Mucosa of descending colon (tissue), 3 donors: ENCODE measurements around the gene COL1A2. TPM values are rescaled to one million over a fixed set of nuclear protein-coding genes. Genes with fewer than 3 reads are reported as not detected.

Experiments used
- ATAC-seq: fragments of 200-7000 bp; cut with Tn5 transposase; one replicate; pipeline ENCODE4 v1.9.1; 2020; ENCODE audit warnings: mild to moderate bottlenecking, moderate library complexity
- DNase-seq, 3 donors: peaks; one replicate each; pipeline ENCODE4 v3.0.0-alpha.2; 2020
- H3K36me3 ChIP-seq: fragments of 200-600 bp; one replicate; pipeline ENCODE4 v1.8.0; 2021; ENCODE audit warnings: low read depth, mild to moderate bottlenecking
- H3K4me1 ChIP-seq: fragments of 200-600 bp; one replicate; pipeline ENCODE4 v1.8.0; 2021; ENCODE audit warnings: low read depth, mild to moderate bottlenecking
- H3K4me3 ChIP-seq: fragments of 200-600 bp; one replicate; pipeline ENCODE4 v1.8.0; 2021; ENCODE audit warnings: mild to moderate bottlenecking
- H3K9me3 ChIP-seq: fragments of 200-600 bp; one replicate; pipeline ENCODE4 v1.8.0; 2021; ENCODE audit warnings: mild to moderate bottlenecking
- CTCF ChIP-seq: fragments of 200-600 bp; IDR thresholded peaks from one replicate; pipeline ENCODE4 v1.8.0; 2022; ENCODE audit warnings: antibody characterized with exemption, mild to moderate bottlenecking
- intact Hi-C, 2 donors: fragments of 100-400 bp; cut with DNase I in 1 of 2; cut with micrococcal nuclease in 1 of 2; formaldehyde crosslinking; loops; one replicate each; pipeline versions ENCODE4 v1.11.0 to v1.11.1; 2022; cut with DNase I, micrococcal nuclease
- total RNA-seq, 3 donors: library from RNA; stranded (reverse); fragmentation: NEBNext Ultra II Directional in 2 of 3; extraction: Animal tissue kit (Norgen Biotek cat#: 25700) in 2 of 3; gene quantifications; one replicate each; pipeline versions ENCODE4 v1.2.1 to v1.2.4, GENCODE V29; 2021 to 2023
- donor health status: DM: no; HTN: no; CAD: no; lungs with moderate emphysema.
- donor health status: DM: no; HTN: no; CAD: no.
- donor health status: DM: no; HTN: yes; CAD: no.

Gene COL1A2
- total RNA-seq, 3 donors from 2014 or later: 35.1 to 176 (median 155) TPM

- no peak for ATAC-seq
- no peak for TF ChIP-seq CTCF
- Histone ChIP-seq H3K4me3 (no peak overlapping the region), H3K9me3 (no peaks in the 10 kb centered on the region), H3K36me3 (no peaks in the 10 kb centered on the region), H3K4me1 (no peaks in the 10 kb centered on the region)
- intact Hi-C loops: no loop called here
- no peak for DNase-seq
These were observed 12.6 kb upstream of the COL1A2 start for GRCh38 chr7:94382132-94382531.

- TF ChIP-seq CTCF: no peak
- intact Hi-C loops: no loop called here
- ATAC-seq: no peak
These were observed 11.9 kb upstream of the COL1A2 start for GRCh38 chr7:94382746-94383145.

GRCh38 chr7:94384315-94384714, 10.4 kb upstream of the COL1A2 start:
- H3K9me3 ChIP-seq: no peaks in the 10 kb centered on the region
- H3K4me3 ChIP-seq: no peak overlapping the region
- intact Hi-C loops: no loop called here
- H3K4me1 ChIP-seq: no peaks in the 10 kb centered on the region
- H3K36me3 ChIP-seq: no peaks in the 10 kb centered on the region
- DNase-seq (no peak), ATAC-seq (no peak)
- TF ChIP-seq CTCF: no peak

More at GRCh38 chr7:94382746-94383145, 11.9 kb upstream of the COL1A2 start:
- H3K9me3 ChIP-seq: no peaks in the 10 kb centered on the region
- H3K4me3 ChIP-seq: no peak overlapping the region
- H3K36me3 ChIP-seq: no peaks in the 10 kb centered on the region
- no peaks in the 10 kb centered on the region for H3K4me1 ChIP-seq
- no peak for DNase-seq

- intact Hi-C loops: no loop called here
- Histone ChIP-seq H3K4me3 (no peak overlapping the region), H3K4me1 (no peaks in the 10 kb centered on the region), H3K36me3 (no peaks in the 10 kb centered on the region), H3K9me3 (no peaks in the 10 kb centered on the region)
- no peak for ATAC-seq
- DNase-seq: no peak
- TF ChIP-seq CTCF: no peak
These were observed 8.3 kb upstream of the COL1A2 start for GRCh38 chr7:94386416-94386815.

GRCh38 chr7:94388540-94388939, 6.2 kb upstream of the COL1A2 start:
- no peaks in the 10 kb centered on the region for H3K36me3 ChIP-seq
- no peak for DNase-seq
- no peak for TF ChIP-seq CTCF
- intact Hi-C loops: no loop called here
- H3K4me1 ChIP-seq: no peaks in the 10 kb centered on the region
- no peak for ATAC-seq
- no peaks in the 10 kb centered on the region for H3K9me3 ChIP-seq
- H3K4me3 ChIP-seq: no peak overlapping the region

- H3K4me1 ChIP-seq: no peaks in the 10 kb centered on the region
- H3K9me3 ChIP-seq: no peaks in the 10 kb centered on the region
- no peak for TF ChIP-seq CTCF
- H3K4me3 ChIP-seq: no peak overlapping the region
- no peak for ATAC-seq
- no peak for DNase-seq
- intact Hi-C loops: no loop called here
- H3K36me3 ChIP-seq: no peaks in the 10 kb centered on the region
These were observed 5.3 kb upstream of the COL1A2 start for GRCh38 chr7:94389381-94389780.
